ENCODE measurements around the gene IMMP2L.

DNA sequence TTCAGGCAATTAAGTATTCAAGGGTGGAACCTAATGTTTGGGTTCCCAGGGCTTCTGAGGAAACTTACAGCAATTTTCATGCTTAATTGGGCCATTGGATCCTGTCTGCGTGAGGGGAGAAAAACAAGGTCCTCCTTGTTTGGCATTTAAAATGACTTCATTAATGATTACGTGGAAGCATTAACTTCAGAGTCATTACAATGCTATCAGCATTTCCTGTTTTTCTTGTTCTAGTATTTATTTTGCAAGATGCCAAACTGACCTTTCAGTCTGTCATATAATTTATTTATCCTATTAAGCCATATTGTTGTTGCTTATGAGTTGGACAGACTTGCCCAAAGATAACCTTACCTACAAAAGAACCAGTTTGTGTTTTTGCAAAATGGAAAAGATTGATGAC lies 795.4 kb downstream of the IMMP2L start:
- TF ChIP-seq, protein P1, sequence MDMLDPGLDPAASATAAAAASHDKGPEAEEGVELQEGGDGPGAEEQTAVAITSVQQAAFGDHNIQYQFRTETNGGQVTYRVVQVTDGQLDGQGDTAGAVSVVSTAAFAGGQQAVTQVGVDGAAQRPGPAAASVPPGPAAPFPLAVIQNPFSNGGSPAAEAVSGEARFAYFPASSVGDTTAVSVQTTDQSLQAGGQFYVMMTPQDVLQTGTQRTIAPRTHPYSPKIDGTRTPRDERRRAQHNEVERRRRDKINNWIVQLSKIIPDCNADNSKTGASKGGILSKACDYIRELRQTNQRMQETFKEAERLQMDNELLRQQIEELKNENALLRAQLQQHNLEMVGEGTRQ (IDR thresholded peaks at IDR 0.05; ENCODE audit: borderline replicate concordance, low read depth, low read length) = no peak
- TF ChIP-seq RAD21 (IDR thresholded peaks at IDR 0.05; ENCODE audit: low read length) (no peak), MXI1 (IDR thresholded peaks at IDR 0.05; ENCODE audit: low read depth, low read length) (no peak), RXRA (IDR thresholded peaks at IDR 0.05; ENCODE audit: borderline replicate concordance, low read depth) (no peak)

Measured in SK-N-SH (cell line).